Activated CD8-positive, alpha-beta T cell treated with anti-CD3 and anti-CD28 coated beads for 36 hours (primary cell): ENCODE results near the gene HBEGF. TPM values are rescaled to one million over a fixed set of nuclear protein-coding genes. Genes with fewer than 3 reads are reported as not detected.

Source experiments
- ATAC-seq: fragments of 200-7000 bp; cut with Tn5 transposase; one replicate; pipeline ENCODE4 v1.10.0; 2021; ENCODE audit warnings: mild to moderate bottlenecking, moderate library complexity
- CTCF ChIA-PET: fragments of 350-600 bp; sonication (Branson Sonifier 250); formaldehyde crosslinking; loops from one replicate; lab custom pipeline; 2021; ENCODE audit warnings: antibody characterized with exemption; lab: Charles Lee
- POLR2A ChIA-PET: fragments of 350-600 bp; sonication (Branson Sonifier 250); formaldehyde crosslinking; loops from one replicate; lab custom pipeline; 2021; ENCODE audit warnings: antibody characterized with exemption; lab: Charles Lee
- DNase-seq: peaks from one replicate; pipeline ENCODE4 v3.0.0-alpha.2; 2020
- H3K27ac Mint-ChIP-seq: one replicate; pipeline ENCODE4 v1.8.0; 2021; ENCODE audit warnings: mild to moderate bottlenecking, mixed read lengths
- H3K27me3 Mint-ChIP-seq: one replicate; pipeline ENCODE4 v1.8.0; 2021; ENCODE audit warnings: mixed read lengths
- H3K36me3 Mint-ChIP-seq: one replicate; pipeline ENCODE4 v1.8.0; 2021; ENCODE audit warnings: low read depth, mixed read lengths
- H3K4me1 Mint-ChIP-seq: one replicate; pipeline ENCODE4 v1.8.0; 2021; ENCODE audit warnings: low read depth, mixed read lengths
- H3K4me3 Mint-ChIP-seq: one replicate; pipeline ENCODE4 v1.8.0; 2021; ENCODE audit warnings: mild to moderate bottlenecking, moderate library complexity, mixed read lengths
- H3K9me3 Mint-ChIP-seq: one replicate; pipeline ENCODE4 v1.8.0; 2021; ENCODE audit warnings: mixed read lengths
- intact Hi-C: fragments of 100-400 bp; cut with micrococcal nuclease; formaldehyde crosslinking; loops from one replicate; pipeline ENCODE4 v1.10.0; 2022
- total RNA-seq, 2 experiments: library from RNA; stranded (reverse); gene quantifications; one replicate each; pipeline ENCODE4 v1.2.3, GENCODE V29; 2021
- TF ChIP-seq, protein P1 (sequence below): fragments of 200-600 bp; IDR thresholded peaks from one replicate; pipeline ENCODE4 v1.8.0; 2022; ENCODE audit warnings: antibody characterized with exemption, mild to moderate bottlenecking

HBEGF gene
- total RNA-seq, 2 experiments from 2014 or later, result 5.1 to 6.4 TPM

DNA sequence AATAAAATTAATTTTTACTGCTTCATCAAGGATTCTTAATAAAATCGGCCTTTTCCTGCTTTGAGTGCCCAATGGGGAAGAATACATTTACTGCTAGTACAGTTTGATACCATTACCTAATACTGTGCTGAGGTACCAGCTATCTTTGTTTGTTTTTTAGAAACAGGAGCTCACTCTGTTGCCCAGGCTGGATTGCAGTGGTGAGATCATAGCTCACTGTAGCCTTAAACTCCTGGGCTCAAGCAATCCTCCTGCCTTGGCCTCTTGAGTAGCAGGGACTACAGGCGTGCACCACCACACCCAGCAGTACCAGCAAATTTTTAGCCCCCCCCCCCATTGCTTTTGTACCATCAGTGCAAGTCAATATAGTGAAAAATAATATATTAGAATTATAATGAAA is 41.6 kb upstream of the HBEGF start:
- DNase-seq (no peak), ATAC-seq (no peak)
- Mint-ChIP-seq H3K4me1 (peaks cover 3% of the 10 kb centered on the region), H3K4me3 (no peak overlapping the region), H3K27ac (no peak overlapping the region), H3K9me3 (no peaks in the 10 kb centered on the region), H3K27me3 (no peaks in the 10 kb centered on the region), H3K36me3 (peaks cover 3% of the 10 kb centered on the region)
- intact Hi-C loops, result no loop called here
- TF ChIP-seq, protein P1, sequence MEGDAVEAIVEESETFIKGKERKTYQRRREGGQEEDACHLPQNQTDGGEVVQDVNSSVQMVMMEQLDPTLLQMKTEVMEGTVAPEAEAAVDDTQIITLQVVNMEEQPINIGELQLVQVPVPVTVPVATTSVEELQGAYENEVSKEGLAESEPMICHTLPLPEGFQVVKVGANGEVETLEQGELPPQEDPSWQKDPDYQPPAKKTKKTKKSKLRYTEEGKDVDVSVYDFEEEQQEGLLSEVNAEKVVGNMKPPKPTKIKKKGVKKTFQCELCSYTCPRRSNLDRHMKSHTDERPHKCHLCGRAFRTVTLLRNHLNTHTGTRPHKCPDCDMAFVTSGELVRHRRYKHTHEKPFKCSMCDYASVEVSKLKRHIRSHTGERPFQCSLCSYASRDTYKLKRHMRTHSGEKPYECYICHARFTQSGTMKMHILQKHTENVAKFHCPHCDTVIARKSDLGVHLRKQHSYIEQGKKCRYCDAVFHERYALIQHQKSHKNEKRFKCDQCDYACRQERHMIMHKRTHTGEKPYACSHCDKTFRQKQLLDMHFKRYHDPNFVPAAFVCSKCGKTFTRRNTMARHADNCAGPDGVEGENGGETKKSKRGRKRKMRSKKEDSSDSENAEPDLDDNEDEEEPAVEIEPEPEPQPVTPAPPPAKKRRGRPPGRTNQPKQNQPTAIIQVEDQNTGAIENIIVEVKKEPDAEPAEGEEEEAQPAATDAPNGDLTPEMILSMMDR, result no peak
- CTCF ChIA-PET, result interaction anchor here (1.0 to 4.6 kb wide), 5 partner anchors 9 to 72 kb away, joined by 3 to 25 read pairs (median 4); no protein-coding TSS in a partner anchor
- POLR2A ChIA-PET, result interaction anchor here (0.5 to 0.9 kb wide), 2 partner anchors 99 to 259 kb away, joined by 3 to 4 read pairs; no protein-coding TSS in a partner anchor

DNA sequence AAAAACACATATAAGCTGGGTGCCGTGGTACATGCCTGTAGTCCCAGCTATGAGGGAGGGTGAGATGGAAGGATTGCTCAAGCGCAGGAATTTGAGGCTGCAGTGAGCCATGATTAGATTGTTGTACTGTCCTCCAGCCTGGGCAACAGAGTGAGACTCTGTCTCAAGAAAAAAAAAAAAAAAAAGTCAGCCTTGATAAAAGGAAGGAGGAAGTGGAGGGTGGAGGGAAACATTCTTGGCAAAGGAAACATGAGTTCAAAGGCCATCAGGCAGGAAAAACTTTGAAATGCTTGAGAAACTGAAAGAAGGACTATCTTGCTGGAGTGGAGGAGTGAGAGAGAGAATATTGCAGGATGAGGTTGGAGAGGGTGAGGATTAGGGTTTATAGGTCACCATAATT is 36.9 kb upstream of the HBEGF start:
- ChIA-PET POLR2A (no interaction called here), CTCF (interaction anchor here (1.1 kb wide), 1 partner anchor 10 kb away, joined by 4 read pairs; no protein-coding TSS in a partner anchor)
- TF ChIP-seq, protein P1, result no peak
- Mint-ChIP-seq H3K9me3 (peaks cover 1% of the 10 kb centered on the region), H3K27ac (no peak overlapping the region), H3K4me1 (peaks cover 15% of the 10 kb centered on the region), H3K4me3 (no peak overlapping the region), H3K27me3 (no peaks in the 10 kb centered on the region), H3K36me3 (no peaks in the 10 kb centered on the region)
- DNase-seq (no peak), ATAC-seq (no peak)
- intact Hi-C loops, result no loop called here

DNA sequence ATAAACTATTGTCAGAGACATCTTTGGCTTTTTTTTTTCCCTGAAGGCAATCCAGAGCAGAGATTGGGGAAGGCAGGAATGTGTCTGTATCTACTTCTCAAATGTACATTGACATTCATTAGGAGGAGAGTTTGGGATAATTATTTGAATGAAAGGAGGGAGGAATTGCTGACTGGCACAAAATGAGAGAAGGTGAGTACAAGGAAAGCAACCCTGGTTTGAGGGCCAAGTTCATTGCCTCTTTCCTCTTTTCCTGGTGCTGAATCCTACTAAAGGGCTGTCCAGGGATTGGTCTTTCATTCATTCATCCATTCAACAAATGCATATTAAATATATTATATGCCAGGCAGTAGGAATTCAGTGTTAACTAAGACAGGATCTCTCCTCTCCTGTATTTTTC is 36.5 kb upstream of the HBEGF start:
- Mint-ChIP-seq H3K4me1 (peaks cover 15% of the 10 kb centered on the region), H3K9me3 (peaks cover 1% of the 10 kb centered on the region), H3K4me3 (no peak overlapping the region), H3K27me3 (no peaks in the 10 kb centered on the region), H3K36me3 (no peaks in the 10 kb centered on the region), H3K27ac (no peak overlapping the region)
- POLR2A ChIA-PET, result no interaction called here
- CTCF ChIA-PET, result interaction anchor here (1.1 to 2.1 kb wide), 2 partner anchors 10 kb away, joined by 4 to 18 read pairs; no protein-coding TSS in a partner anchor
- TF ChIP-seq, protein P1, result no peak
- DNase-seq (no peak), ATAC-seq (no peak)
- intact Hi-C loops, result no loop called here

DNA sequence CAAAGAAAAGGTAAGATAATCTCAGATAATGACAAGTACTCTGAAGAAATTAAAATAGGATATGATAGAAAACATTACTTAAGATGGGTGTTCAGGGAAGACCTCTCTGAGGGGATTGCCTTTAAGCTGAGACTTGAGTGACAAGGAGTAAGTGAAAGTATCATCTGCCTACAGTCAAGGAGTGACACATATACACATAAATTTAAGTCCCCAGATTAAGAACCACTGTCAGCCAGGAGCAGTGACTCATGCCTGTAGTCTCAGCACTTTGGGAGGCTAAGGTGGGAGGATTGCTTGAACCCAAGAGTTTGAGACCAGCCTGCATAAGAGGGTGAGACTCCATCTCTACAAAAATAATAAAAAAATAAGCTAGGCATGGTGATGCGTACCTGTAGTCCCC is 35.6 kb upstream of the HBEGF start:
- H3K27me3 Mint-ChIP-seq, result no peaks in the 10 kb centered on the region
- ChIA-PET CTCF (interaction anchor here (1.2 to 2.1 kb wide), 2 partner anchors 9 to 16 kb away, joined by 4 to 18 read pairs; no protein-coding TSS in a partner anchor), POLR2A (interaction anchor here (1.0 kb wide), 1 partner anchor 20 kb away, joined by 5 read pairs; no protein-coding TSS in a partner anchor)
- ATAC-seq, result peak; percentile 100
- no peaks in the 10 kb centered on the region for H3K36me3 Mint-ChIP-seq
- peak; percentile 46 for DNase-seq
- TF ChIP-seq, protein P1, result no peak
- H3K4me1 Mint-ChIP-seq, result peaks cover 15% of the 10 kb centered on the region
- no peak overlapping the region for H3K27ac Mint-ChIP-seq
- H3K4me3 Mint-ChIP-seq, result no peak overlapping the region
- peaks cover 1% of the 10 kb centered on the region for H3K9me3 Mint-ChIP-seq
- intact Hi-C loops, result no loop called here

DNA sequence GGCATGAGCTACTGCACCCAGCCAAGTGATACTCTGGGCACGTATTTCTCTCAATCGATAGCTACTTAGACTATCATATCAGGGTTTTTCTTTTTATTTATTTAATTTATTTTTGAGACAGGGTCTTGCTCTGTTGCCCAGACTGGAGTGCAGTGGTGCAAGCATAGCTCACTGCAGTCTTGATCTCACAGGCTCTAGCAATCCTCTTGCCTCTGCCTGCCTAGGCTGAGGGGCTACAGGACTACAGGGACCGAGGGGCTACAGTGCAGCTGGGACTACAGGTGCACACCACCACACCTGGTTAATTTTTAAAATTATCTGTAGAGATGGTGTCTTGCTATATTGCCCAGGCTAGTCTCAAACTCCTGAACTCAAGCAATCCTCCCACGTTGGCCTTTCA is 34.9 kb upstream of the HBEGF start:
- Mint-ChIP-seq H3K9me3 (peaks cover 1% of the 10 kb centered on the region), H3K4me1 (peaks cover 15% of the 10 kb centered on the region), H3K27ac (no peak overlapping the region), H3K4me3 (no peak overlapping the region), H3K36me3 (no peaks in the 10 kb centered on the region), H3K27me3 (no peaks in the 10 kb centered on the region)
- intact Hi-C loops, result no loop called here
- CTCF ChIA-PET, result interaction anchor here (1.1 to 2.1 kb wide), 3 partner anchors 8 to 339 kb away, joined by 3 to 18 read pairs (median 4); no protein-coding TSS in a partner anchor
- ATAC-seq (no peak), DNase-seq (no peak)
- POLR2A ChIA-PET, result interaction anchor here (1.0 kb wide), 1 partner anchor 21 kb away, joined by 5 read pairs; no protein-coding TSS in a partner anchor
- TF ChIP-seq, protein P1, result no peak
